Trophoblast cell (in vitro differentiated cells and primary cell): ENCODE data around the gene CMTM1.
"Not testable (repeated sequence)": the region's sequence is repeated elsewhere in the genome, so short reads cannot be mapped to it uniquely, and the experiment has no call there.

ENCODE experiments used
- DNase-seq, 2 donors: peaks; one replicate each; pipeline ENCODE4 v3.0.0-alpha.2; 2016
- H2AFZ ChIP-seq: 2 replicates; pipeline ENCODE4 v1.6.1; 2013; ENCODE audit warnings: low read length, moderate library complexity, mild to moderate bottlenecking; ENCODE audit not compliant: insufficient read depth, poor library complexity
- H2AK5ac ChIP-seq: 2 replicates; pipeline ENCODE4 v1.6.1; 2013; ENCODE audit warnings: mild to moderate bottlenecking, low read length
- H2BK120ac ChIP-seq: 2 replicates; pipeline ENCODE4 v1.6.1; 2013; ENCODE audit warnings: low read length, mild to moderate bottlenecking, moderate library complexity; ENCODE audit not compliant: insufficient read depth, poor library complexity
- H2BK12ac ChIP-seq: 2 replicates; pipeline ENCODE4 v1.6.1; 2013; ENCODE audit warnings: mild to moderate bottlenecking, low read length, moderate library complexity
- H2BK5ac ChIP-seq: 2 replicates; pipeline ENCODE4 v1.6.1; 2013; ENCODE audit warnings: low read length, low read depth, moderate library complexity, mild to moderate bottlenecking; ENCODE audit not compliant: poor library complexity
- H3K14ac ChIP-seq: 2 replicates; pipeline ENCODE4 v1.6.1; 2013; ENCODE audit warnings: mild to moderate bottlenecking, low read length
- H3K18ac ChIP-seq: 2 replicates; pipeline ENCODE4 v1.6.1; 2013; ENCODE audit warnings: mild to moderate bottlenecking, low read length
- H3K23ac ChIP-seq: 2 replicates; pipeline ENCODE4 v1.6.1; 2013; ENCODE audit warnings: low read length
- H3K27ac ChIP-seq: 2 replicates; pipeline ENCODE4 v1.5.1; 2013; ENCODE audit warnings: low read depth, mild to moderate bottlenecking, inconsistent platforms, low read length, moderate library complexity
- H3K27me3 ChIP-seq: 2 replicates; pipeline ENCODE4 v1.6.1; 2013; ENCODE audit warnings: inconsistent platforms, mild to moderate bottlenecking, low read length, moderate library complexity; ENCODE audit not compliant: insufficient read depth
- H3K36me3 ChIP-seq, 2 experiments: 1 replicate in 1 of 2; 2 replicates in 1 of 2; pipeline ENCODE4 v1.6.1; 2013; ENCODE audit warnings: low read length in 2 of 2, mild to moderate bottlenecking in 2 of 2, moderate library complexity in 1 of 2; ENCODE audit not compliant: insufficient read depth in 2 of 2, control insufficient read depth in 1 of 2
- H3K4ac ChIP-seq: 2 replicates; pipeline ENCODE4 v1.6.1; 2013; ENCODE audit warnings: low read depth, mild to moderate bottlenecking, low read length, moderate library complexity
- H3K4me1 ChIP-seq, 2 experiments: 1 replicate in 1 of 2; 2 replicates in 1 of 2; pipeline ENCODE4 v1.6.1; 2013; ENCODE audit warnings: low read length in 2 of 2, mild to moderate bottlenecking in 2 of 2, moderate library complexity in 1 of 2; ENCODE audit not compliant: insufficient read depth in 2 of 2, control insufficient read depth in 1 of 2
- H3K4me2 ChIP-seq: 2 replicates; pipeline ENCODE4 v1.6.1; 2013; ENCODE audit warnings: inconsistent platforms, mild to moderate bottlenecking, low read length, moderate library complexity
- H3K4me3 ChIP-seq: 2 replicates; pipeline ENCODE4 v1.5.1; 2013; ENCODE audit warnings: mild to moderate bottlenecking, low read depth, low read length, inconsistent platforms
- H3K79me1 ChIP-seq: one replicate; pipeline ENCODE4 v1.6.1; 2013; ENCODE audit warnings: low read length
- H3K79me2 ChIP-seq: 2 replicates; pipeline ENCODE4 v1.6.1; 2013; ENCODE audit warnings: low read length, mild to moderate bottlenecking; ENCODE audit not compliant: control insufficient read depth, insufficient read depth, poor library complexity
- H3K9ac ChIP-seq: 2 replicates; pipeline ENCODE4 v1.6.1; 2013; ENCODE audit warnings: mild to moderate bottlenecking, low read length
- H3K9me3 ChIP-seq: 2 replicates; pipeline ENCODE4 v1.6.1; 2013; ENCODE audit warnings: low read depth, mild to moderate bottlenecking, control low read depth, inconsistent platforms, low read length; ENCODE audit not compliant: insufficient read depth
- H4K12ac ChIP-seq: 2 replicates; pipeline ENCODE4 v1.6.1; 2013; ENCODE audit warnings: low read depth, mild to moderate bottlenecking, low read length, moderate library complexity
- H4K8ac ChIP-seq: 2 replicates; pipeline ENCODE4 v1.6.1; 2013; ENCODE audit warnings: low read depth, mild to moderate bottlenecking, low read length, moderate library complexity
- H4K91ac ChIP-seq: one replicate; pipeline ENCODE4 v1.6.1; 2013; ENCODE audit warnings: low read depth, mild to moderate bottlenecking, low read length, moderate library complexity
- WGBS: extraction: QIAGEN DNeasy Blood & Tissue Kit; methylation state at CpG from one replicate; pipeline ENCODE4 v1.1.7; 2013; ENCODE audit warnings: missing lambda C conversion rate; ENCODE audit not compliant: insufficient read length, insufficient coverage; ENCODE audit errors: extremely low coverage; 5-methylcytosine and 5-hydroxymethylcytosine counted together

The CMTM1 gene

GRCh38 chr16:66592814-66593213 lies 26.6 kb downstream of the CMTM1 start:
- no peaks in the 10 kb centered on the region for H3K36me3 ChIP-seq
- no peaks in the 10 kb centered on the region for H3K79me1 ChIP-seq
- no peak overlapping the region for H3K18ac ChIP-seq
- no peak for DNase-seq
- no peak overlapping the region for H3K4ac ChIP-seq
- no peak overlapping the region for H2BK12ac ChIP-seq
- no peak overlapping the region for H4K12ac ChIP-seq
- no peak overlapping the region for H3K27ac ChIP-seq
- H4K8ac ChIP-seq, result no peak overlapping the region
- no peaks in the 10 kb centered on the region for H3K79me2 ChIP-seq
- no peak overlapping the region for H2AFZ ChIP-seq
- H3K4me2 ChIP-seq, result no peak overlapping the region
- H3K9ac ChIP-seq, result no peak overlapping the region
- no peak overlapping the region for H4K91ac ChIP-seq
- H3K14ac ChIP-seq, result no peak overlapping the region
- WGBS, result no CpG with 5 or more reads among the region's 3 CpGs
- no peaks in the 10 kb centered on the region for H3K27me3 ChIP-seq
- H2AK5ac ChIP-seq, result no peak overlapping the region
- H2BK120ac ChIP-seq, result no peak overlapping the region
- no peak overlapping the region for H2BK5ac ChIP-seq
- no peaks in the 10 kb centered on the region for H3K4me1 ChIP-seq
- no peak overlapping the region for H3K4me3 ChIP-seq
- H3K23ac ChIP-seq, result no peak overlapping the region
- no peaks in the 10 kb centered on the region for H3K9me3 ChIP-seq

GRCh38 chr16:66594739-66595138 lies 28.5 kb downstream of the CMTM1 start:
- Histone ChIP-seq H4K12ac (no peak overlapping the region), H3K27ac (no peak overlapping the region), H2BK12ac (no peak overlapping the region), H3K79me2 (no peaks in the 10 kb centered on the region), H4K8ac (no peak overlapping the region), H3K79me1 (no peaks in the 10 kb centered on the region), H3K9me3 (no peaks in the 10 kb centered on the region), H2BK5ac (no peak overlapping the region), H3K4me2 (no peak overlapping the region), H3K23ac (no peak overlapping the region), H3K9ac (no peak overlapping the region), H3K36me3 (no peaks in the 10 kb centered on the region), H3K4ac (no peak overlapping the region), H2BK120ac (no peak overlapping the region), H3K14ac (no peak overlapping the region), H3K18ac (no peak overlapping the region), H4K91ac (no peak overlapping the region), H2AFZ (no peak overlapping the region), H2AK5ac (no peak overlapping the region), H3K27me3 (no peaks in the 10 kb centered on the region), H3K4me1 (no peaks in the 10 kb centered on the region), H3K4me3 (no peak overlapping the region)
- no CpG with 5 or more reads among the region's 7 CpGs for WGBS
- peak in 1 of 2 donors; percentile 18 for DNase-seq

DNA sequence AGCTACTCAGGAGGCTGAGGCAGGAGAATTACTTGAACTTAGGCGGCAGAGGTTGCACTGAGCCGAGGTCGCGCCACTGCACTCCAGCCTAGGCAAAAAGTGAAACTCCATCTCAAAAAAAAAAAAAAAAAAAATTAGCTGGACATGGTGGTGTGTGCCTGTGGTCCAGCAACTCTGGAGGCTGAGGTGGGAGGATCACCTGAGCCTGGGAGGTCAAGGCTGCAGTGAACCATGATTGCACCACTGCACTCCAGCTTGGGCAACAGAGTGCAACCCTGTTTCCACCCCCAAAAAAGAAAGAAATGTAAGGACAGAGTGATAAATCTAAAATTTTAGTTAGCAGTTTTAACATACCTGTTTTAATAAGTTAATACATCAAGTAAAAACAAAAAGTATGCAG lies 30.3 kb downstream of the CMTM1 start:
- H3K23ac ChIP-seq, H3K36me3 ChIP-seq: not testable (repeated sequence)

GRCh38 chr16:66596986-66597848 lies 31.0 kb downstream of the CMTM1 start:
- Histone ChIP-seq H2BK5ac (no peak overlapping the region), H2AK5ac (no peak overlapping the region), H3K9ac (no peak overlapping the region), H3K27me3 (no peaks in the 10 kb centered on the region), H4K91ac (no peak overlapping the region), H2BK12ac (no peak overlapping the region), H4K12ac (no peak overlapping the region), H3K9me3 (no peaks in the 10 kb centered on the region), H3K27ac (no peak overlapping the region), H3K14ac (no peak overlapping the region), H3K4me1 (no peaks in the 10 kb centered on the region), H4K8ac (no peak overlapping the region), H3K23ac (no peak overlapping the region), H3K4me3 (no peak overlapping the region), H3K79me1 (no peaks in the 10 kb centered on the region), H2AFZ (no peak overlapping the region), H2BK120ac (no peak overlapping the region), H3K79me2 (no peaks in the 10 kb centered on the region), H3K36me3 (no peaks in the 10 kb centered on the region), H3K18ac (no peak overlapping the region), H3K4ac (no peak overlapping the region), H3K4me2 (no peak overlapping the region)
- no peak for DNase-seq
- WGBS, result no CpG with 5 or more reads among the region's 5 CpGs

More for the DNA sequence above, 30.3 kb downstream of the CMTM1 start:
- not testable (repeated sequence) for H4K12ac ChIP-seq, H3K9me3 ChIP-seq, H2AK5ac ChIP-seq, H3K14ac ChIP-seq, H3K4me2 ChIP-seq, H3K4me1 ChIP-seq, H4K8ac ChIP-seq, H3K27me3 ChIP-seq, H3K4ac ChIP-seq, H3K18ac ChIP-seq, H3K79me1 ChIP-seq, H3K4me3 ChIP-seq, DNase-seq, H3K27ac ChIP-seq, H3K9ac ChIP-seq, H3K79me2 ChIP-seq, H4K91ac ChIP-seq, H2BK120ac ChIP-seq, H2AFZ ChIP-seq, H2BK5ac ChIP-seq, H2BK12ac ChIP-seq
- WGBS, result no CpG with 5 or more reads among the region's 4 CpGs
